ENCODE results near the gene DLGAP1. TPM values are rescaled to one million over a fixed set of nuclear protein-coding genes. Genes with fewer than 3 reads are reported as not detected.

The DLGAP1 gene
- total and polyA plus RNA-seq, 2 donors (not counting 1 experiment from before 2014, with no cell fraction given), result 0.07 to 0.61 TPM

- Mint-ChIP-seq H3K4me1 (peaks cover 17% of the 10 kb centered on the region), H3K9me3 (ENCODE audit: insufficient read depth) (no peaks in the 10 kb centered on the region), H3K27ac (peak overlapping the region; percentile 54), H3K4me3 (peak overlapping the region; percentile 73), H3K27me3 (no peaks in the 10 kb centered on the region)
- ChIA-PET POLR2A (interaction anchor here (0.6 kb wide), 2 partner anchors 14 to 104 kb away, joined by 3 to 4 read pairs; no protein-coding TSS in a partner anchor), CTCF (interaction anchor here (0.7 to 2.3 kb wide), 6 partner anchors 30 to 140 kb away, joined by 3 to 9 read pairs (median 4); no protein-coding TSS in a partner anchor)
- peak overlapping the region in 3 of 5 experiments; percentile 15 to 46 (median 19) for H3K4me3 ChIP-seq (ENCODE audit: control extremely low read depth in 1 of 5, extremely low read depth in 1 of 5, insufficient read depth in 1 of 5, low read depth in 2 of 5, low read length in 4 of 5)
- H3K9me3 ChIP-seq (ENCODE audit: control extremely low read depth in 1 of 3, control insufficient read depth in 2 of 3, insufficient read depth in 1 of 3, low read length in 2 of 3), result peaks cover 0 to 12% (median 3%) of the 10 kb centered on the region in 3 donors
- peak overlapping the region; percentile 47 for H3K9ac ChIP-seq (ENCODE audit: low read length)
- H2AFZ ChIP-seq (ENCODE audit: insufficient read depth, low read depth, low read length, poor library complexity, severe bottlenecking), result peak overlapping the region; percentile 56
- 45% methylated on average over 10 of the region's 13 CpGs for WGBS (ENCODE audit: insufficient coverage)
- peak; percentile 17 for DNase-seq
- no peak for TF ChIP-seq EZH2 (IDR thresholded peaks at IDR 0.05; ENCODE audit: borderline replicate concordance, insufficient read depth, low read depth, low read length, poor library complexity, severe bottlenecking)
- no peak for TF ChIP-seq CTCF (IDR thresholded peaks at IDR 0.05)
- no peak overlapping the region for H3K27ac ChIP-seq (ENCODE audit: low read length in 2 of 2)
- H3K4me2 ChIP-seq (replicated peaks; ENCODE audit: low read depth, low read length, poor library complexity, severe bottlenecking), result peak overlapping the region; percentile 63
- no peaks in the 10 kb centered on the region for H4K20me1 ChIP-seq (ENCODE audit: control insufficient read depth, insufficient read depth, low read length, poor library complexity, severe bottlenecking)
- peaks cover 15 to 17% of the 10 kb centered on the region in 2 donors for H3K4me1 ChIP-seq (ENCODE audit: control insufficient read depth in 2 of 2, insufficient read depth in 2 of 2, low read length in 2 of 2)
- no peaks in the 10 kb centered on the region for H3K36me3 ChIP-seq (replicated peaks in 1 of 2; ENCODE audit: control extremely low read depth in 1 of 2, control insufficient read depth in 1 of 2, extremely low read depth in 1 of 2, insufficient read depth in 2 of 2, low read length in 1 of 2)
- no peaks in the 10 kb centered on the region for H3K27me3 ChIP-seq (replicated peaks in 1 of 4; ENCODE audit: control extremely low read depth in 1 of 4, control insufficient read depth in 3 of 4, insufficient read depth in 4 of 4, low read length in 3 of 4)
- no peaks in the 10 kb centered on the region for H3K79me2 ChIP-seq (ENCODE audit: control insufficient read depth, insufficient read depth, low read length)
- ATAC-seq (ENCODE audit: low read depth), result no peak
- intact Hi-C loops (cut with micrococcal nuclease), result no loop called here
Observed at GRCh38 chr18:3526421-3527354, 928.4 kb downstream of the DLGAP1 start.
